ENCODE measurements around the gene IYD.

Gene IYD

DNA sequence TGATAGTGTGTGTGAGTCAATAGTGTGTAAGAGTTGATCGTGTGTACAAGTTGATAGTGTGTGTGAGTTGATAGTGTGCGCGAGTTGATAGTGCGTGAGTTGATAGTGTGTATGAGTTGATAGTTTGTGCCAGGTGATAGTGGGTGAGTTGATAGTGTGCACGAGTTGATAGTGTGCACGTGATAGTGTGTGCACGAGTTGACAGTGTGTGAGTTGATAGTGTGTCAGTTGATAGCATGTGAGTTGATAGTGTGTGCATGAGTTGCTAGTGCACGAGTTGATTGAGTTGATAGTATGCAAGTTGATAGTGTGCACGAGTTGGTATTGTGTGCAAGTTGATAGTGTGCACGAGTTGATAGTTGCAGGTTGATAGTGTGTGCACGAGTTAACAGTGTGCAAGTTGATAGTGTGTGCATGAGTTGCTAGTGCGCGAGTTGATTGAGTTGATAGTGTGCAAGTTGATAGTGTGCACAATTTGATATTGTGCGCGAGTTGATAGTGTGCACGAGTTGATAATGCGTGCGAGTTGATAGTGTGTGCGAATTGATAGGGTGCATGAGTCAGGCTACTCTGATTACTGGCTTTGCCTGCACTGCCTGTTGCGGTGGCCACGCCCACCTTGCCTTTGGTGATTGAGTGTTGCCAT is 35.8 kb upstream of the IYD start (continued):
- TF ChIP-seq, protein P1, sequence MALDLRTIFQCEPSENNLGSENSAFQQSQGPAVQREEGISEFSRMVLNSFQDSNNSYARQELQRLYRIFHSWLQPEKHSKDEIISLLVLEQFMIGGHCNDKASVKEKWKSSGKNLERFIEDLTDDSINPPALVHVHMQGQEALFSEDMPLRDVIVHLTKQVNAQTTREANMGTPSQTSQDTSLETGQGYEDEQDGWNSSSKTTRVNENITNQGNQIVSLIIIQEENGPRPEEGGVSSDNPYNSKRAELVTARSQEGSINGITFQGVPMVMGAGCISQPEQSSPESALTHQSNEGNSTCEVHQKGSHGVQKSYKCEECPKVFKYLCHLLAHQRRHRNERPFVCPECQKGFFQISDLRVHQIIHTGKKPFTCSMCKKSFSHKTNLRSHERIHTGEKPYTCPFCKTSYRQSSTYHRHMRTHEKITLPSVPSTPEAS (tag by site-specific recombination; IDR thresholded peaks at IDR 0.05), result peak; percentile 44; the same call in 1 of the 2 replicates
- TF ChIP-seq ZIC2 (tag by site-specific recombination; IDR thresholded peaks at IDR 0.05) (no peak), SCRT2 (tag by site-specific recombination; IDR thresholded peaks at IDR 0.05) (0 out of 2 replicates have a peak, but pooled peaks have one; percentile 17)

DNA sequence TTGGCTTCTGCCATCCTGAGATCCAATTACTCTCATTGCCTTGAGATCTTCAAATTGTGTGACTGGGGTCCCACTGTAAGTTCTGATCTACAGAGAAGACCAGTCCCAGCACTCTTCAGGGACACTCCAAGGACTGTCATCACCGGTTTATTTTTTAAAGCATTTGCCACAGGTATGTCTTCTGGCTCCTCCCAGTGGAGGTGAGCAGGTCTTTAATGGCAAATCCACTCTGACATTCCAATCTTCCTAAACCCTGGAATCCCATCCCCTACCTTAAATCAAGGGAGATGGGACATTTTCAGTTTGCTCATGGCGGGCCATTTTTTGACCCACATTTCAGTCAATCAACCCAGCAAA is 35.2 kb upstream of the IYD start:
- no peaks in the 10 kb centered on the region for H3K9me3 ChIP-seq (ENCODE audit: control insufficient read depth, insufficient read depth, low read depth, low read length)
- peaks cover 2% of the 10 kb centered on the region; the same call in 1 of the 2 replicates for H3K4me1 ChIP-seq (ENCODE audit: control insufficient read depth, insufficient read depth, low read length)
- CTCF ChIA-PET, result no interaction called here
- TF ChIP-seq ZNF600 (tag by site-specific recombination; IDR thresholded peaks at IDR 0.05) (no peak), ZNF132 (tag by site-specific recombination; IDR thresholded peaks at IDR 0.05; ENCODE audit: borderline replicate concordance) (no peak), ZNF423 (tag by site-specific recombination; IDR thresholded peaks at IDR 0.05) (no peak), ZNF202 (tag by site-specific recombination; IDR thresholded peaks at IDR 0.05; ENCODE audit: borderline replicate concordance) (no peak), ZNF629 (tag by site-specific recombination; IDR thresholded peaks at IDR 0.05) (no peak), ZNF16 (tag by site-specific recombination; IDR thresholded peaks at IDR 0.05; ENCODE audit: low read depth) (no peak), TRIM28 (IDR thresholded peaks at IDR 0.05; ENCODE audit: borderline replicate concordance, low read length) (no peak), ZNF785 (tag by site-specific recombination; IDR thresholded peaks at IDR 0.05) (no peak)
- TF ChIP-seq, protein P2, sequence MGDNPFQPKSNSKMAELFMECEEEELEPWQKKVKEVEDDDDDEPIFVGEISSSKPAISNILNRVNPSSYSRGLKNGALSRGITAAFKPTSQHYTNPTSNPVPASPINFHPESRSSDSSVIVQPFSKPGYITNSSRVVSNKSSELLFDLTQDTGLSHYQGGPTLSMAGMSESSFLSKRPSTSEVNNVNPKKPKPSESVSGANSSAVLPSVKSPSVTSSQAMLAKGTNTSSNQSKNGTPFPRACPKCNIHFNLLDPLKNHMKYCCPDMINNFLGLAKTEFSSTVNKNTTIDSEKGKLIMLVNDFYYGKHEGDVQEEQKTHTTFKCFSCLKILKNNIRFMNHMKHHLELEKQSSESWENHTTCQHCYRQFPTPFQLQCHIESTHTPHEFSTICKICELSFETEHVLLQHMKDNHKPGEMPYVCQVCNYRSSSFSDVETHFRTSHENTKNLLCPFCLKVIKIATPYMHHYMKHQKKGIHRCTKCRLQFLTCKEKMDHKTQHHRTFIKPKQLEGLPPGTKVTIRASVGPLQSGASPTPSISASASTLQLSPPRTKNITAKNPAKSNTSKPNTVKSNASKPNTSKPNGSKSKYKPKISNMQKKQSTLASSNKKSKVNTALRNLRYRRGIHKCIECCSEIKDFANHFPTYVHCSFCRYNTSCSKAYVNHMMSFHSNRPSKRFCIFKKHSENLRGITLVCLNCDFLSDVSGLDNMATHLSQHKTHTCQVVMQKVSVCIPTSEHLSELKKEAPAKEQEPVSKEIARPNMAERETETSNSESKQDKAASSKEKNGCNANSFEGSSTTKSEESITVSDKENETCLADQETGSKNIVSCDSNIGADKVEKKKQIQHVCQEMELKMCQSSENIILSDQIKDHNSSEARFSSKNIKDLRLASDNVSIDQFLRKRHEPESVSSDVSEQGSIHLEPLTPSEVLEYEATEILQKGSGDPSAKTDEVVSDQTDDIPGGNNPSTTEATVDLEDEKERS (tag by site-specific recombination; IDR thresholded peaks at IDR 0.05), result no peak
- no peak overlapping the region for H3K27ac ChIP-seq (ENCODE audit: extremely low read depth, low read depth, low read length)
- no peak overlapping the region for H3K4me3 ChIP-seq (ENCODE audit: low read depth, low read length)
- no peaks in the 10 kb centered on the region for H3K36me3 ChIP-seq (ENCODE audit: control insufficient read depth in 2 of 2, insufficient read depth in 1 of 2, low read length in 2 of 2)
- POLR2A ChIA-PET, result no interaction called here

DNA sequence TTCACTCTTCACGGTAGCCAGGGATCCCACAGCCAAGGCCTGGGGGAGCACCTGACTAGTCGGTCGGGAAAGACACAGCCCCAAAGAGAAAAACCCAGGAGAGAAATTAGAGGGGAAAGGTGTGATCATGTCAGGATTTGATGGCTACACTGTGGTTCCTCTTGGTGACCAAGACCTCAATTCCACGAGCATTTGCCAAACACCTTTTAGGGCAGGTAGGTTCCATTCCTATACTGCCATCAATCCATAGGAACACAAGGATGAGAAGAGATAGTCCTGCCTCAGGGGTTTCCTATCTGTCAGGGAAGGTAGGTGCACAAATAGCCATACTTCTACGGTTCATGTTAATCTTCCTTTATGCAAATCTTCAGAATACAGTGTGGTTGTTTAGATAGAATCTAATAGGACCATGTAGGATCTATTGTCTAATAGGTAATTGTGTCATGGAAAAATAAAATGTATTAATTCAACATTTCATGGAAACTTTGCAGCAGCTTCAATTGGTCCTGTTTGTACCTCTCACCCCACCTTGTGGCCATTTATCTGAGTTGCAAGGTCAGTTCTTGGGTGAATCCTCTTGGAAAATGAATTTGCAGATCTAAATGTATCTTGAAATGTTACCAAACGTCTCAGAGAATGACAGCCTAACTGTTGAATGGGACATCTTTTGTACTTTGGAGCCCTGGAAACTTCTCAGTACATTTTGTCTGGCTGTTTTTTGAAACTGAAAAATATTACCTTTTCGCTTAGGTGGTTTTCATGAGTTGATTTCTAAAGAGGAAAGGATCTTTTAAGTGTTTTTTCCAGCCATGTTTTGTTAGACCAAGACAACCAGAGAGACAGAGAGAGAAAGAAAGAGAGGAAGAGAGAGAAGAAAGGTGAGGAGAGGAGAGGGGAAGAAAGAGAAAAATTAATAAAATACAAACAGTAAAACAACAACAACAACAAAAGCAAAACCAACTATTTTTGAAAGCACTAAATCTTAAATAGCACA is 33.7 kb upstream of the IYD start:
- Histone ChIP-seq H3K36me3 (ENCODE audit: control insufficient read depth in 2 of 2, insufficient read depth in 1 of 2, low read length in 2 of 2) (no peaks in the 10 kb centered on the region), H3K27ac (ENCODE audit: extremely low read depth, low read depth, low read length) (no peak overlapping the region), H3K9me3 (ENCODE audit: control insufficient read depth, insufficient read depth, low read depth, low read length) (no peaks in the 10 kb centered on the region), H3K4me1 (ENCODE audit: control insufficient read depth, insufficient read depth, low read length) (peaks cover 2% of the 10 kb centered on the region; the same call in 1 of the 2 replicates), H3K4me3 (ENCODE audit: low read depth, low read length) (no peak overlapping the region)
- 0 out of 2 replicates have a peak, but pooled peaks have one; percentile 38 for TF ChIP-seq ZNF660 (tag by site-specific recombination; IDR thresholded peaks at IDR 0.05)
- peak; percentile 90 for TF ChIP-seq ZNF654 (tag by site-specific recombination; IDR thresholded peaks at IDR 0.05; ENCODE audit: low read depth)
- TF ChIP-seq ZNF2 (tag by site-specific recombination; IDR thresholded peaks at IDR 0.05), result peak; percentile 49; the same call in 1 of the 2 replicates
- no peak for TF ChIP-seq ZNF501 (tag by site-specific recombination; IDR thresholded peaks at IDR 0.05)
- 0 out of 2 replicates have a peak, but pooled peaks have one; percentile 16 for TF ChIP-seq ZEB2 (tag by site-specific recombination; IDR thresholded peaks at IDR 0.05)
- peak; percentile 53; the same call in 1 of the 2 replicates for TF ChIP-seq ZNF791 (tag by site-specific recombination; IDR thresholded peaks at IDR 0.05)
- TF ChIP-seq, protein P3, sequence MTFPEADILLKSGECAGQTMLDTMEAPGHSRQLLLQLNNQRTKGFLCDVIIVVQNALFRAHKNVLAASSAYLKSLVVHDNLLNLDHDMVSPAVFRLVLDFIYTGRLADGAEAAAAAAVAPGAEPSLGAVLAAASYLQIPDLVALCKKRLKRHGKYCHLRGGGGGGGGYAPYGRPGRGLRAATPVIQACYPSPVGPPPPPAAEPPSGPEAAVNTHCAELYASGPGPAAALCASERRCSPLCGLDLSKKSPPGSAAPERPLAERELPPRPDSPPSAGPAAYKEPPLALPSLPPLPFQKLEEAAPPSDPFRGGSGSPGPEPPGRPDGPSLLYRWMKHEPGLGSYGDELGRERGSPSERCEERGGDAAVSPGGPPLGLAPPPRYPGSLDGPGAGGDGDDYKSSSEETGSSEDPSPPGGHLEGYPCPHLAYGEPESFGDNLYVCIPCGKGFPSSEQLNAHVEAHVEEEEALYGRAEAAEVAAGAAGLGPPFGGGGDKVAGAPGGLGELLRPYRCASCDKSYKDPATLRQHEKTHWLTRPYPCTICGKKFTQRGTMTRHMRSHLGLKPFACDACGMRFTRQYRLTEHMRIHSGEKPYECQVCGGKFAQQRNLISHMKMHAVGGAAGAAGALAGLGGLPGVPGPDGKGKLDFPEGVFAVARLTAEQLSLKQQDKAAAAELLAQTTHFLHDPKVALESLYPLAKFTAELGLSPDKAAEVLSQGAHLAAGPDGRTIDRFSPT (tag by site-specific recombination; IDR thresholded peaks at IDR 0.05), result no peak
- ChIA-PET POLR2A (no interaction called here), CTCF (interaction anchor here (0.5 to 1.8 kb wide), 13 partner anchors 19 to 480 kb away, joined by 3 to 19 read pairs (median 3); no protein-coding TSS in a partner anchor)

Data from HEK293 (cell line).